ENCODE measurements around the gene CSRP2.

GRCh38 chr12:76895796-76896195, 17.0 kb upstream of the CSRP2 start:
- no peak for TF ChIP-seq POLR2A (IDR thresholded peaks at IDR 0.05; ENCODE audit: low read depth, low read length)
- no peak for TF ChIP-seq POLR2AphosphoS5 (IDR thresholded peaks at IDR 0.05; ENCODE audit: low read depth, low read length)
- TF ChIP-seq TAF1 (IDR thresholded peaks at IDR 0.05; ENCODE audit: borderline replicate concordance, low read depth, low read length) = no peak

All from GM12892 (cell line).